ENCODE measurements around the gene UBQLN4.
"Not testable (repeated sequence)": the region's sequence is repeated elsewhere in the genome, so short reads cannot be mapped to it uniquely, and the experiment has no call there.

UBQLN4 gene

DNA sequence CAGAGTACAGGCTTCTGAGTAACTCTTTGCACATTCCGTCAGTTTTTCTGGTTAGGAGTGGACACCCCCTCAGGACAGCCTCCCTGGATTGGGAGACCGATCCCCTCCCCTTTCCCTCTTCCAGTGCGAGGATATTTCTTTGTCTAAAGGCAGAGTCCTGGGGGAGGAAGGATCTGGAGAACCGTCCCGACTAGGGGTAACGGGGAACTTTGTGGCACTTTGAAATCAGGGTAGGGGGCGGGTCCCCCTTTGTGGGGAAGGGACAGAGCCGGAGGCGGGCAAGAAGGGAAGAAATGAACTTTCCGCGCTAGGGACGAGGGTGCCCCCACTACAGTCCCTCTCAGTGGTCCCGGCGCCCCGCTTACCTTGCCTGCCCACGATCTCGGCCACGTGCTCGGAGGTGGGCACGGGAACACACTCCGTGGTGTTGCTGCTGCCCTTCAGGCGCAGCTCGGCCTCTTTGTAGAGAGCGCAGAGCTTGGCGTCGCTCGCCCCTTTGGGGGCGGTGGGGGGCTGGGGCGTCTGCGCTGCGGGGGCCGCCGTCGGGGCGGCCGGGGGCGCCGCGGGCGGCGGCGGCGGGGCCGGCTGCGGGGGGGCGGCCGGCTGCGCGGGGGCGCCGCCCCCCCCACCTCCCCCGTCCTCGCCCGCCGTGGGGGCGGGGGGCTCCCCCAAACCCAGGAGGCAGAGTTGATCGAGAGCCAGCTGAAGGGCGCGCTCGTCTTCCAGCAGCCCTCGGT, 27.8 kb upstream of the UBQLN4 start:
- no peak for DNase-seq (ENCODE audit: low read depth)

DNA sequence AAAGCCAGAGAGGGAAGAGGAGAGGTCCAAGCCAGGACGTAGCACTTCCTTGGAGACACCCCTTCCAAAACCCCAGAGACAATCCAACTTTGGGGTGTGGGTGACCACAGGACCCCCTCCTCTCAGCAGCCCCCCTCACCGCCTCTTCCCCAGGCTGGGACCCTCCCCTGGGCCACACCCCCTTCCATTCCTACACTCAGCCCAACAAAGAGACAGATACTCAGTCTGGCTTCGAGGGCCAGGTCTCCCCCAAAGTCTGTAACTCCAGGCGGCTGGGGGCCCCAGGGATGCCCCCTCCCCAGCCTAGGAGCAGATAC, 27.2 kb upstream of the UBQLN4 start:
- no peak for DNase-seq (ENCODE audit: low read depth)

DNA sequence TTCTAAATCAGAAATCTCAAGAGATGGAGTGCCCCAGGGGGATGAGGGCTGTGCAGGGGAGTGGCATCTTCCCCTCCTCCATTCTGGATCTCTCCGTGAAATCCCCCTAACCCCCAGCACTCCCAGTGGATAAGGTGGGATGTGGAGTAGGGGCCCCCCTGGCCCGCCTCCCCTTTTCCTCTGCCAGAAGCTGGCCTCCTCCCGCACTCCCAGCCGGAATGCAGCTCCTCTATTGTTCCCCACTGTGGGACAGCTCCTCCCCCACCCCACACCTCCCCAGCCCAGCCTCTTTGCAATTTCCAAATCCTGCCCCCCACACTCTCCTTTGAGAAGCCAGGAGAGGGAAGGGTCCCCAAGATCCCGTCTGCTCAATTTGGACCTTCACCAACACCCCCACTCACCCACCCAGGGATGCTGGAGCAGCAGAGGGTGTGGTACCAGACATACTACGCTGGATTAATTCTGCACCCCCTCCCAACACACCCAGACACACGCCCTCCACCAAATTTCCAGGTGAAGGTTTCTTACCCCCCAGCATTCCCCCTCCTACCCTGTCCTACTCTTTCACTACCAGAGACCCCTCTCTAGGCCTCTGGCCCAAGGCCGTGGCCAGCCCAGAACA, 26.8 kb upstream of the UBQLN4 start:
- DNase-seq (ENCODE audit: low read depth), result no peak

DNA sequence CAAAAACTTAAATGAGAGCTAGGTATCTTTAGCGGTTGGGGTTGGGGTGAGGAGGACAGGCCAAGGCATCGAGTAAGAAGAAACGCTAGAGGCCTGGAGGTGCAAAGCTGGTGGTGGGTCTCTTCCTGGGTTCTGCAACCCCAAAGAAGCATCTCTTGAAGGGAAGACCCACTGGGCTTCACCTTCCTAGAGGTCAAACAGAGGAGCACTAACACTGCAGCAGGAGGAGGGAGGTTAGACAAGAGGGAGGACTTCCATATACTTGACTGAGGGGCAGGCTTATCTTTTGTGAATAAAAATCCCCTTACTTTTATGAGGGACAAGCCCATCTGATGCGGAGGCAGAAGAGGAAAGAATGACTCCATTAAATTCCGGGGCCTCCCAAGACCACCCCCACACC, 26.2 kb upstream of the UBQLN4 start:
- no peak for DNase-seq (ENCODE audit: low read depth)

DNA sequence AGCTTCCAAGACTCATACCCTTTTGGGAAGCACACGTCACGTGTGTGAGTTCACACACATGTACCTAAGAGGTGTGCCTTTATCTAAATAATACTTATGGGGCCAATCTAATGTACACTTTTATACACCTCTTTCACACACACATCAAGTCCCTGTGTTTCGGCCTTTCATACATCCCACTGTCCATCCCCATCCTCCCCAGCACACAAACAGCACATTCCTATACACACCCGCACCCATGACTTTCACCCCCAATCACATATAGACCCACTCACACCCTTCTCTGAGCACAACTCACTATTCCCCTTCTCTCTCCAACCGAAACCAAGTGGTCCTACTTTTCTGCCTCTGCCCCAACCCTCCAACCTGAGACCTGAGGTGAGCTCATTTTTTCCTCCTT, 25.1 kb upstream of the UBQLN4 start:
- no peak for DNase-seq (ENCODE audit: low read depth)

DNA sequence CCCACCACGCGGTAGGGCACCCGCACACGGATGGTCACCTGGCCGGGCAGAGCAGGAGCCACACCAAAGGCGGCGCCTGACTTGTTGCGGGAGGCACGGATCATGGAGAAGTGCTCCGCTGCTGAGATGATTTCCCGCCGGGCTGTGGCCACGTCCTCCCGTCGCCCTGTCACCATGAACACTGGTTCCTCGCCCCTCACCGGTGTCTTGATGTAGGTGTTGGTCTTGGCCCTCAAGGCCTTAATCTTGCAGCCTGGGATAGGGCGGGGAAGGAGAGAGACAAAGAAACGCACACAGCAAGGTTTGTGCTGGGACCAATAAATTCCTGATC, 23.8 kb upstream of the UBQLN4 start:
- DNase-seq (ENCODE audit: low read depth), result no peak

DNA sequence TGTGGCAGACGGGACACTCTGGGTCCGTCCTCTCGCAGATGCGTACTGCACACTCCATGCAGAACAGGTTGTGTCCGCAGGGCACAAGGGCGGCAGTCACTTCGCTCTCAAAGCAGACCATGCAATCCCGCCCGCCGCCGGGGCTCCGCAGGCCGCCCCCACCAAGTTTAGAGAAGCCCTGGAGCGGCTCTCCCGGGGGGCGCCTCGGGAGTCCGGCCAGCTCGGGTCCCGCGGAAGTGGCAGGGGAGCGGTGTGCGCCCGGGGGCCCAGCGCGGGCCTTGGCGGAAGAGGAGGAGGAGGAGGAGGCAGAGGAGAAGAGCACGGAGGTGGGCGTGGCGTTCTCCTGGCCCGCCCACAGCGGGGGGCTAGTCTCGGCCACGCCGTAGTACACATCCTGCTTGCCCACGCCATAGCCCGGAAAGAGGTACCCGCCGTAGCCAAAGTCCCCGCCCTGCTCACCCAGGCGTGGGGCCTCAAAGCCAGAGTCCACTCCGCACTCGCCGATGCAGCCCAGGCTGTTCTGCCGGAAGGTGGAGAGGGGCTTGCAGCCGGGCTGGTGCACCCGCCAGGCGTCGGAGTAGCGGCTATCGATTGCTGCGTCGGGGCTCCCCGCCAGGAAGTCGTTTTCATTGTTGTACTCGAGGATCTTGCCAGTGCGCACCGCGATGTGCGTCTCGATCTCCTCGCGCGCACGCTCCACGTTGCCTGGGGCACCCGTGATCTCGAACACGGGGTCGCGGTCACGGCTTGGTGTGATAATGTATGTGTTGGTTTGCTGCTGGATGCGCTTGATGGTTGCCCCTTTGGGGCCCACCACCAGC, 23.2 kb upstream of the UBQLN4 start:
- DNase-seq (ENCODE audit: low read depth), result no peak

DNA sequence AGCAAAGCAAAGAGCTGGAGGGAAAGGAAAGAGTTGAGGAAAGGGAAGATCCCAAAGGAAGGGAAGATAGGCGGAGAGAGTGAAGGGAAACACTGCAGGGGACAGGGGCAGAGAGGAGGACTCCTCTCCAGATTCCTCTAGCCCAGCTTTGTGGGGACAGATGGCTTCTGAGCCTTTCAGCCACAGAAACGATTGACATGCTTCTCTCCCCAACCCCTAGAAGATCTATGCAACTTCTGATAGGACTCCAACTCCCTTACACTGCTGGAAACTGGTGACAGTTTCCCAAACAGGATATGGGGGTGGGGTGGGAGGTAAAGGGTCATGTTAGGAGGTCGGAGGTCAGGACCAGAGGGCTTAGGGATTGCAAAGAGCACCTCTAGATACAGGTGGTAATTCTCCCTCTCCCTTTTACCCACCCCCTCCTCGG, 22.2 kb upstream of the UBQLN4 start:
- no peak for DNase-seq (ENCODE audit: low read depth)

DNA sequence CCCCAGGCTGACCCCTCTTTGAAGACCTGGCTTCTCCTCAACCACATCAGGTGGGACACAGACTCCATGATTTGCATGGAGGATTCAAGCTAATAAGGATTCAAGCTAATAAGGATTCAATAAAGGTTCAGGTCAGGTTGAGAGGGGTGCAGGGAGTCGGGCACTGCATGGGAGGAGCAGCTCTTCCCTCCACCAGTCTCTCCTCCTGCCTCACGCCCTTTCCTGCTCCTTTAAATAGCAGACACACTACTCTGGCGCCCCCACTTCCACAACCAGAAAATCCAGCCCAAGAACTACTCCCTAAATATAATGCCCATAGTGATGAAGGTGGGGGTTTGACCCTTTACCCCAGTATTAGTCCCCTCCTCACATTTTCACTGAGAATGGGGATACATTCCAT, 21.6 kb upstream of the UBQLN4 start:
- no peak for DNase-seq (ENCODE audit: low read depth)

DNA sequence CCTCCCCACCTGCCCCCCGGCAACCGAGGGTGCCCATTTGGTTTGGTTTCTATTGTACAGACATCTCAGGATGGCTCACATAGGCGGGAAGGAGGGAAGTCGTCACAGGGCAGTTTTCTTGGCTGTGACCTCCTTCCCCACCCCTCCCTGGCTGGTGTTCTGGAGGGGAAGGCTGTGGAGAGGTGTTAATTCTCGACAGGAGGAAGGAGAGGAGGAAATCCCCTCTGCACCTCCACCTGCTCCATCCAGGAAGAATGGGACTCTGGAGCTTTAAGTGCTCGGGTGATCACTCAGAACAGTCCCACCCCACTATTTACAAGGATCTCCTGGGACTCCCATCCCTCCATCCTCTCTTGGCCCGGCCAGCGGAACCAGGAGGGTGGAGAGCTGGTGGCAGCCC, 21.1 kb upstream of the UBQLN4 start:
- no peak for DNase-seq (ENCODE audit: low read depth)

DNA sequence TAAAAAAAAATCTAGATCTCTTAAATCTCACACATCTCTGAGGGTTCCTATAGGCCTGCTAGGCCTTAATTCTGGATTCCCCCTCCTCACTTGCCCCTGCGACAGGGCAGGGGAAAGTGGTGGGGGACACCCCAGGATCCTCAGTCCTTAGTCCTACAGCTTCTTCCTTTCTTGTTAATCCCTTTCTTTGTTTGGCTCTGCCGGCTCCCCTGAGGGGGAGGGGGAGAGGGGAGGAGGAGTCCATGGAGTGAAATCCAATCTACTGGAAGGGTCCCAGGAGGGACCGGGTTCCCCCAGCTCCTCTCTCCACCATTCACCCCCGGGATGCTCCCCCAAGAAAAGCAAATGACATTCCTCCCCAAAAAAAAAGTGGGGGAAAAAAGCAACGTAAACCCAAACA, 20.1 kb upstream of the UBQLN4 start:
- DNase-seq (ENCODE audit: low read depth), result no peak

DNA sequence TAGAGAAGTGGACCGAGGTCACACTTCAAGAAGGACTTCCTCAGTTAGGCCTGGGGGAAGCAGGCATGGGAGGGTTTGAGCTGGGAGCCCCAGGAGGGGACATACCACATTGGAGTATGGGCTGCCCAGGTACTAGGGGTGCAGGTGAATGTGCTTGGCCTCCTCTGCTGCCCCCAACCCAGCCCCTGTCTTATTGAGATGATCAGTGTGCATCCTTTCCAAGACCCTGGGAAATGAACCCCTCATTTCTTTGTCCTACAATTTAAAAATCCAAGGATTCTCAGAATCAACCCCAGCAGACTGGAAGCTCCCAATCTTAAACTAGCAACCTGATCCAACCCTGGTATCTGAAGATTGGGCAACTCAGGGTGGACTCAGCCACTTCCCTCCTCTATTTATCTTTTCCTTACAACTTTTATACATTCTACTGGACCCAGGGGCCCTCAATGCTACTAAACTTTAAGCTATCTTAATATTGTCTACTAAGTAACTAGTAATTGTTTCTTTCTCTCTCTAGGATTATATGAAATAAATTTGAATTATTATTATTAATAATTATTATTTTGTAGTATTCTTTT, 19.6 kb upstream of the UBQLN4 start:
- DNase-seq (ENCODE audit: low read depth), result no peak

DNA sequence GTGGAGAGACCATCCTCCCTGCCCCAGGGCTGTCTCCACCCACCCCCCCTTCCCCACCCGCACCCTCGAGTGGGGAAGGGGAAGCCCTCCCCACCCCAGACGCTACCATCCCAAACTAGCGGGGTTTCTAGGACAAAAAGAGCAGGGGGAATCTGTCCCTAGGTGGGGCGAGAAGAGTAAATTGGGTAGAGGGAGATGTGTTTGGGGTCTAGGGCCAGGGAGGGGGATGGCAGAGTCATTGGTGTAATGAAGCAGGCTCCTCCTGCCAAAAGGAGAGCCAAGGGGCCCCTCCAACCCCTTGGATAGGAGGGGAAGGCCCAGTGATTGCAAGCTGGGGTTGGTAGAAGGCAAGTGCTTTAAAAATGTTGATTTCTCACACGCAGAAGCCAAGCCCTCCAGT, 18.7 kb upstream of the UBQLN4 start:
- DNase-seq (ENCODE audit: low read depth), result no peak

DNA sequence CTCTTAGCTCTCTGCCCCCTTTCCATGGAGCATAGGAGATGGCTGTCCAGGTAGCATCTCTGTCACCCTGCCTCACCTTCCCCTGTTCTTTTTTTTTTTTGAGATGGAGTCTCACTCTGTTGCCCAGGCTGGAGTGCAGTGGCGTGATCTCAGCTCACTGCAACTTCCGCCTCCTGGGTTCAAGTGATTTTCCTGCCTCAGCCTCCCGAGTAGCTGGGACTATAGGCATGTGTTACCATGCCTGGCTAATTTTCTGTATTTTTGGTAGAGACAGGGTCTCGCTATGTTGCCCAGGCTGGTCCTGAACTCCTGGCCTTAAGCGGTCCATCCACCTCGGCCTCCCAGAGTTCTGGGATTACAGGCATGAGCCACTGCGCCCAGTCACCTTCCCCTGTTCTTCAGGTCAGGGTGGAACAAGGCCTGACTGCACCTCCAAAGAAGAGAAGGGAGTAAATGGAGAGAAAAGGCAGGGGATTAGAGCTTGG, 17.8 kb upstream of the UBQLN4 start:
- DNase-seq (ENCODE audit: low read depth), result not testable (repeated sequence)

DNA sequence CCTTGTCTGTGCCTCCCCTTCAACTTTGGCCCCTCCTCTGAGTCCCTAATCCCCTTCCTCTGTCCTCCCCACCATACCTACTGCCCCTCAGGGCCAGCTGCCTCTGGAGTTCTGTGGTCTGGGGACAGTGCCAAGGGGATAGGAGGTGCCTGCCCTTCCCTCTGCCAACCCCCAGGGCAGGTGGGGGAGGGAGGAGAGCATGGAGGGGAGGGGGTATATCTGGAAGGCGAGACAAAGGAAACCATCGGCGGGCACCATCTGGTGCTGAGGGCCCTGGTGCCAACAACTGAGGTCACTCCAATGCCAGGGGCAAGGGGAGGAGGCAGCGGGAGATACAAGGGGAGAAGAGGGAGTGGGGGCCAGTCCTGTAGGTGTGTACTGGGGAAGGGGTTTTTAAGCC, 16.9 kb upstream of the UBQLN4 start:
- no peak for DNase-seq (ENCODE audit: low read depth)

DNA sequence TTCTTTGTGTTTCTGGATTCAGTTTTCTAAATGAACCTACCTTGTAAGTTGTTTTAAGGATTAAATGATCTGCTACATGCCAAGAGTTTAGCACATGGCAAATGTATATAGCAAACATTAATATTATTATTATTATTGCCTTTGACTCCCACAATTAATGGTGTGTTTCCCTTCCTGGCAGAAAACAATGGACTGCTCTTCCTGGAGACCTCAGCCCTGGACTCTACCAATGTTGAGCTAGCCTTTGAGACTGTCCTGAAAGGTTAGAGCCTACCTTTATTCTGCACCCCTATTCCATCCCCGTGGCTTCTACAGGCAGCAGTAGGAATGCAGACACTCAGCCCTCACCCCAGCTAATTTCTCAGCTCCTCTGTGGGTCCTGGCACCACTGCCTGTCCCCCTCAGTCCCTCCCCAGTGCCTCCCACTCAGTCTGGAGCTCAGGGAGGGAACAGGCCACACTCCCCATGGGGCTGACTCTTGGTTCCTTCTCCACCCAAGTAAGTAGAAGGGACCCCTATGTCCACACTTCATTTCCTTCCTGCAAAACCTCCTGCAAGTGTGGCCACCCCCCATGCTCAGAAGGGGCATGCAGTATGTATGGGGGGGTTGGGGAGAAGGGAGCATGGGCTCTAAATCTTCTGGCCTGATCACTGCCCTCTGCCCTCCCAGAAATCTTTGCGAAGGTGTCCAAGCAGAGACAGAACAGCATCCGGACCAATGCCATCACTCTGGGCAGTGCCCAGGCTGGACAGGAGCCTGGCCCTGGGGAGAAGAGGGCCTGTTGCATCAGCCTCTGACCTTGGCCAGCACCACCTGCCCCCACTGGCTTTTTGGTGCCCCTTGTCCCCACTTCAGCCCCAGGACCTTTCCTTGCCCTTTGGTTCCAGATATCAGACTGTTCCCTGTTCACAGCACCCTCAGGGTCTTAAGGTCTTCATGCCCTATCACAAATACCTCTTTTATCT, 16.2 kb upstream of the UBQLN4 start:
- DNase-seq (ENCODE audit: low read depth), result no peak

DNA sequence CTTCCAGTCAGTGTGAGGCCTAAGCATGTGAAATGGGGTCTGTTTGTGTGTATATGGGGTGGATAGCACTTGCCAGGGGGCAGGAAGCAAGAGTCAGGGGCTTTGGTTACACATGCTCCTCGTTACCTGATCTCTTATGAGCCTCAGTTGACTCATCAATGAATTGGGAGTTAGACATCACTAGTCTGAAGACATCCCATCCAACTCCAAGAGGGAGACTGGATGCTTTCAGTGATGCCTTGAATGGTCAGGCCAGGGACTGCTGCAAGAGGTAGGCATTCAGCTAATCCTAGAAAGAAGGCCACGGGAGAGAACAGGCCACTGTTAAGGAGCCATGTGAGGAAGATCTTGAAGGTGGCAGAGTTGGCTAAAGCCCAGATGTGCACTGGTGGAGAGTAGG, 13.7 kb upstream of the UBQLN4 start:
- no peak for DNase-seq (ENCODE audit: low read depth)

DNA sequence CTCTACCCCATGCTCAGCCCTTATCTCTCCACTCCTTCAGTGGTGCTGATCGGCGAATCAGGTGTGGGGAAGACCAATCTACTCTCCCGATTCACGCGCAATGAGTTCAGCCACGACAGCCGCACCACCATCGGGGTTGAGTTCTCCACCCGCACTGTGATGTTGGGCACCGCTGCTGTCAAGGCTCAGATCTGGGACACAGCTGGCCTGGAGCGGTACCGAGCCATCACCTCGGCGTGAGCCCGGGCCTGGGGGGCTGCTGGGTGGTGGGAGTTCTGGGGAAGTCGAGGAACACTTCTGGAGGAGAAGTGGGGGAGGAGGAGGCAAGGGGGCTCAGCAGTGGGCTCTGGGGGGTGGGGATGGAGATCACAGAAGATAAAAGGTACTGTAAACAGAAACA, 12.3 kb upstream of the UBQLN4 start:
- DNase-seq (ENCODE audit: low read depth), result no peak

DNA sequence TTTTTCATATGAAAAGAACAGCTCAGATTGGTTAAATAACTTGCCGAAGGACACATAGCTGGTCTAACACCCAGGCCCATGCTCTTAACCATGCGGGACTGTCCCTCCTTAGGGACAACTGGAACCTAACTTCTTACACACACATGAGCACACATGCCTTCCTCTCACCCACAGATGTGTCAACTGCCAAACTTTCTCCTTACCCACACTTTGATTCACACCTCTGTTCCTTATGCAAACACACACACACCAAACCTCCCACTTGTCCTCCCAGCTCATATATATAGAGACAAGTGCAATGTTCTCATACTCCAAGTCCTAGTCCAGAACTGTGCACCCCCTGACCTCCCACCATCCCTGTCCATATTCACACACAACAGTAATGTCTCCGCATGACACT, 11.6 kb upstream of the UBQLN4 start:
- no peak for DNase-seq (ENCODE audit: low read depth)

DNA sequence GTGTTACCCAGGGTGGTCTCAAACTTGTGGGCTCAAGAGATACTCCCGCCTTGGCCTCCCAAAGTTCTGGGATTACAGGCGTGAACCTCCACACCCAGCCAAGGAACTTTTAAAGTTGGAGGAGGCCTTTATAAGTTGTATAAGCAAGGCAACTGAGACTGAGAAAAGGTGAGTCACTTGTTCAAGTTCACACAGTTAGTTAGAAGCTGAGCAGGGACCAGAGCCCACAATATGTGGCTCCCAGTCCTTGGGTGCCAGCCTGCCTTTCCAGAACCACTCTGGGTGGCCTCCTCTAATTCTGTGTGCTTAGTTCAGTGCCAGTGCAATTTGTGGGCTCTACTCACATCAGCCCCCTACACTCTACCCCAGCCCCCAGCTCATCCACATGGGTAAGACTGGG, 11.0 kb upstream of the UBQLN4 start:
- DNase-seq (ENCODE audit: low read depth), result no peak

DNA sequence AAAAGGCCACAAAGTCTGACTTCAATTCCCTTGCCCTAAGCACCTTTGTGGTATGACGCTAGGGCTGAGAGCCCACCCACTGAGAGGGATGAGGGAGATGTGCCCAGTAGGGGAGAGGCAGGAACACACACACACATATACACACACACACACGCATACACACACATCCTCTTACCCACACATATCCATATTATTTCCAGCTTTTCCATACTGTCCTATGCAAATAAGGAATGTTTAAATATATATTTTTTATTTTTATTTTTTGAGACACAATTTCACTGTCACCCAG, 10.3 kb upstream of the UBQLN4 start:
- DNase-seq (ENCODE audit: low read depth), result no peak

DNA sequence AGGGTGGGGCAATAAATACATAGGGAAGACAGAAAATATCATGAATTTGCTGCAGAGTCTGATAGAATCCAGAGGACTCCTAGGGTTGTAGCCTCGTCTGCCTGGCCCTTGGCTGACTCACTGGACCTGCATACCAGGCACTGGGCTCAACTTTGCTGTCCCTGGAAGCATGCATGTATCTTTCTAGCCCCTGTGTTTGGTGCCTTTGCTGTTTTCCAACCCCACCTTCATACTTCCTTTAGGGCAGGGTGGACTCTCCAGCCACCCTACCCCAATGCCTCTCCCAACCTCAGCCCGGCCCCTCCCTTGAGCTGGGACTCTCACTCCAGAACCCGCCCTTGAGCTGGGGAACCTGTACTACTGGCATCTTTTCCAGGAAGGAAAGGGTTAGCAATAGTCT, 8.6 kb upstream of the UBQLN4 start:
- no peak for DNase-seq (ENCODE audit: low read depth)

Data from activated T-helper 1 cell treated with Interleukin-2 at 50 U/mL for 16 hours (primary cell).